NCI-H748 (cell line): ENCODE data around the gene YRDC.
"Not testable (repeated sequence)": the region's sequence is repeated elsewhere in the genome, so short reads cannot be mapped to it uniquely, and the experiment has no call there.

Experiments
- DNase-seq: peaks from one replicate; lab custom pipeline; 2025; ENCODE audit not compliant: unreplicated experiment; lab: John Stamatoyannopoulos, UW

The YRDC gene

GRCh38 chr1:37776946-37777516, 31.0 kb downstream of the YRDC start:
- DNase-seq = no peak

- DNase-seq = not testable (repeated sequence)
Observed at GRCh38 chr1:37771440-37771839, 36.6 kb downstream of the YRDC start.

- DNase-seq = no peak
Observed at GRCh38 chr1:37767488-37767887, 40.5 kb downstream of the YRDC start.

GRCh38 chr1:37765916-37766664, 41.9 kb downstream of the YRDC start:
- DNase-seq = peak; percentile 54

GRCh38 chr1:37764888-37765441, 43.0 kb downstream of the YRDC start, which contains the start of gene EPHA10:
EPHA10 (minus strand) TSS chr1:37765120; CDS start chr1:37765066, 54 bp downstream.
- peak; percentile 88 for DNase-seq

- DNase-seq = peak; percentile 37
Observed at GRCh38 chr1:37764414-37764825, 43.6 kb downstream of the YRDC start.

- DNase-seq = no peak
Observed at GRCh38 chr1:37763791-37764413, 44.1 kb downstream of the YRDC start.

GRCh38 chr1:37762516-37762915, 45.5 kb downstream of the YRDC start:
- DNase-seq = no peak

- no peak for DNase-seq
Observed at GRCh38 chr1:37761416-37762095, 46.5 kb downstream of the YRDC start.

- no peak for DNase-seq
Observed at GRCh38 chr1:37759451-37759850, 48.6 kb downstream of the YRDC start.

- DNase-seq = no peak
Observed at GRCh38 chr1:37755951-37756560, 52.0 kb downstream of the YRDC start.

GRCh38 chr1:37755290-37755689, 52.7 kb downstream of the YRDC start:
- DNase-seq = no peak

GRCh38 chr1:37753473-37754321, 54.3 kb downstream of the YRDC start:
- DNase-seq = peak; percentile 3
